NCI-H345 treated with DMSO at 0.1 percent for 48 hours (cell line): ENCODE measurements around the gene PSD4.

Experiments
- DNase-seq: peaks from one replicate; lab custom pipeline; 2025; ENCODE audit not compliant: unreplicated experiment; lab: John Stamatoyannopoulos, UW

The PSD4 gene

GRCh38 chr2:113235347-113236226, 61.8 kb downstream of the PSD4 start:
- peak; percentile 30 for DNase-seq

GRCh38 chr2:113236367-113237159, 62.8 kb downstream of the PSD4 start:
- no peak for DNase-seq

DNA sequence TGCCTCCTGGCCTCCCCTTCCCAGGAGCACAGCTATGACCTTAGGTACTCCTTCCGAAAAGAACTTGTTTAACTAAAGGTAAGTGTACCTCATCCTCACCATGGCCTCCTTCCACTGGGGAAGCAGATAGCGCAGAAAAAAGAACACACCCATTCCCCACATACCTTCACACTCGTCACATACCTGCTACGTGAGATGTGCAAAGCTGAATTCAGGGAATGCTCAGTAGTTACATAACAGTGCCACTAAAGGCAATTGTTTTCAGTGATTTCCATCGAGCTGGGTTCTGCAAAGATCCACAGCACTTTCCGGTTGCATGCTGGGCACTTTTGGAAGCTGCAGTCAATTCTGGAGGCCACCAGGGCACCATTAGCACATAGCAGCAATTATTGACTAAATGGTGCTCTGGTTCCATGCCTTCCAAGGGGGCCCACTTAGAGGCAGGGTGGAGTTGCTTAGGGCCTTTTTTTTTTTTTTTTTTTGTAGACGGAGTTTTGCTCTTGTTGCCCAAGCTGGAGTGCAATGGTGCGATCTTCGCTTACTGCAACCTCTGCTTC, 63.9 kb downstream of the PSD4 start:
- no peak for DNase-seq

GRCh38 chr2:113238871-113239839, 65.4 kb downstream of the PSD4 start:
- DNase-seq: no peak

GRCh38 chr2:113240150-113240914, 66.6 kb downstream of the PSD4 start:
- DNase-seq: peak; percentile 10

DNA sequence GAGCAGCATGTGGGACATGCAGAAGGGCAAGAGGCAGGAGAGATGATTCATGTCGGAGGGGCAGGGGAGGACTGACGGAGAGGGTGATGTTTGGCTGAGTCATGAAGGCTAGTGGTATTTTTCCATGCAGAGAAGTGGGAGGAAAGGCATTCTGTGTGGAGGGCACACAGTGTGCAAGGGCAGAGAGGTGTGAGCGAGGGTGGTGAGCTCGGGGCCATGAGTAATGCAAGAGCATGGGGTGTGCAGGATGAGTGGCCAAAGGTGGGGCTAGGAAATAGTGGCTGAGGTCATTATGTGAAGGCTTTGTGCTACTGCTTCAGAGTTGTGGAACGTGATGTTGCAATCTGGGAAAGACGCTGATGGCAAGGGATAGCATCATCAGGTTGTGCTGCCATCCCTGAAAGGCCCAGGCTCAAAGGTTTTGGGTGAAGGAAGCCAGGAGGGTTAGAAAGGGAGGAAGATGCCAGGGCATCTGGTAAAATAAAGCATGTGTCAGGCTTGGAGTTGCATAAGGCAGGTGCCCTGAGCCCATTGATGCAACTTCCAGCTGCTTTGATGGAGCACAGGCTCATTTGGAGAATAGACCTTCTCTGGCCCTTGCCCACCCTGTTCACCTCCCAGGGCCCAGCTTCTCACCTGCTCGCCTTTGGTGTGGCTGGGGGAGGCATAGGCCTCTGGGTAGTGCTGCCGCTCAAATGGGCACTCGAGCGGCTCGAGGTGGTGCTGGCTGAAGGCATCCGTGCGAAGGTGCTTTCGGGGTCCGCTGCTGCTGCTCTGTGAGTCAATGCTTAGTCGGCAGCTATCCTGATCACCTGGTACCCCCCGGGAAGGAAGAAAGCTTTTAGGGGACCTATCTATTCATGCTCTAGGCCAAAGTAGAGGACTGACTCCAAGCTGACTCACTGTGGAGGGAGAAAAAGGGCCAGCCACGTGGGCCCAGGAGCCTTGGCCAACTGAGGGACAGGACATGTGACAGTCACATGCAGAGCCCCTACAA, 67.4 kb downstream of the PSD4 start:
- DNase-seq: no peak

DNA sequence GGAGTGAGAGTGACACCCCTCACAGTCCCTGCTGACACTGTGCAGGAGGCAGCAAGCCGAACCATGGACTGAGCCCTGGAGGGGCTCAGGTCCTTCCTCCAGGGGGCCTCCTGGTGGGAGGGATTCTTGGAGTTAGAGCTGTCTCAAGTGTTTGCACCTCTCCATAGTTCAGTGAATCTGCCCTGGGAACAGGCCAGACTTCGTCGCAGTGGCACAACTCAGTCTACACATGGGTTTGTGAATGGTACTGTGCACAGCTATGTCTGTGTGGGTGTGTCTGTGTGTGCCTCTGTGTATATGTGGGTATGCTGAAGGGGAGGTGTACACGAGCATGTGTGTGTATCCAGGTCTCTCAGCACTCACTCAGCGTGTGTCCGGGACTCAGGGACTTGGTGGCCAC, 68.6 kb downstream of the PSD4 start:
- no peak for DNase-seq

- DNase-seq: no peak
These were observed 71.5 kb downstream of the PSD4 start for GRCh38 chr2:113245276-113245711.

DNA sequence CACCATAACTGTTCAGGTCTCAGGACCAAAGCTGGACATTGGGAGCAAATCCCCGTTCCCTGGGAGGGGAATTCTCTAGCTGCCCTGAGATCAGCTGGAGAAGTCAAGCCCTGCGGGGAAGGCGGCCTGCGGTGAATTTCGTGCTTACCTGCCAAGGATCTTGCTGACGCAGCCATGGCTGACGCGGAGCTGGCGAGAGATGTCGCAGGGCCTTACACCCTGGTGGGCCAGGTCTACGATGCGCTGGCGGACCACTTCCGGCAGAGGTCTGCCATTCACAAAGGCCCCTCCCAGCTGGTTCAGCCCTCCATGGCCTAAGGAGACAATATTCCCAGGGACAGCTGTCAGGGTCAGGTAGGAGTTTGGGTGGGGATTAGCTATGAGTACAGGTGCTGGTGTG, 72.8 kb downstream of the PSD4 start:
- no peak for DNase-seq

DNA sequence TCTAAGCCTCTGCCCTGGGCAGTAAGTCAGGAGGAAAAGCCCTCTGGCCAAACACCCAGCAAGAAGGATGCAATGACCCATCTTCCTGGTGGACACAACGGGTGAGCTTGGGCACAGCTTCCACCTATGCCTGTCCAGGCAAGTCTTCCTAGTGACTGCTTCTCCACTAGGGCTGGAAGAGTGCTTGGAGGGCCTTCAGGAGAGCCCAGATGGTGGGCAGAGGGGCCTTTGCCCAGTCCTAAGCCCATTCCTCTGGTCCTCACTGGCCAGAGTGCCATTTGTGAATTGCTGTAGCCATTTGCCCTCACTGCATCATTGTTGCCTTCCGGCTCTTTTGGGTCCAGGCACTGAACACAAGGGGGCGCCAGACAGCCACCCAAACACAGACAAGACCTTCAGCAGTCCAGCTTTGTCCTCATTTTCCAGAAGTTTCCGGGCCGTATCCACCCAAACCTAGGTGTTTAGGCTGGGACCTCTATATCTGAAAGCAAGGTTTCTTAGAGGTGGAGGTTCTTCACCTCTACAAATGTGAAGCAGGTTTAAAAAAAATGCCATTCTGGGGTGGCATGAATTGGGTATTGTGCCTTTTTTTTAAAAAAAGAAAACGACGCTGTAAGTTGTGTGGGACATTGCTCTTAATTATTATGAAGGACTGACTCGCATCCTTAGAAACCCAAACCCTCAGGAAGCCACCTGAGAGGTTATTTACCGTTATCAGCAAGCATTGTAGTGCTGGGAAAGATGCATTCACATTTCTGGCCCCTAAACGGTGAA, 75.4 kb downstream of the PSD4 start:
- peak; percentile 39 for DNase-seq

- no peak for DNase-seq
These were observed 77.3 kb downstream of the PSD4 start for GRCh38 chr2:113251118-113251517.

DNA sequence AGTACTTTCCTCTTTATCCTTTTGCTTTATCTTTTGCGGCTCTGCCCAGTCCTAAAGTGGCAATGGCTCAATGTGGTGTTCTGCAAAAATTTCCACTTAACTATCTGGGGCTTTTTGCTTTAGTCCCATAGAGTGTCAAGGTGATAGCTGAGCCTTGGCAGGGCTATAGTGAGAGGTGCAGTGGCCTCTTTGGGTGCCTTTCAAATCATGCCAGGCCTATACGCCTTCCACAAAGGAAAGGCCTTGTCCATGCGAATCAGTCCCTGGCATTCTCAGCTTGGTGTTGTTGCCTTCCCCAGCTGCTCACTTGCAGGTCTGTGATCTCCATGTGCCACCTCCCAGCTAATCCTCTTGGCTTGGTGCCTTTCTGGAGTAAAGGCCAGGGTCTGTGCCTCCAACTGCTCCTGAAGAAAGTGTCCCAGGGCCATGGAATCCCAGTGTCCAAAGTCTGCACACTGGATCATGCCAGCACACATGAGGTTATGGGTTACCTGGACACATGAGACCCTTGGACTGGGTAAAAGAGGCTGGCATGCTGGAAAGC, 78.3 kb downstream of the PSD4 start:
- DNase-seq: no peak

GRCh38 chr2:113253453-113253852, 79.7 kb downstream of the PSD4 start:
- no peak for DNase-seq

DNA sequence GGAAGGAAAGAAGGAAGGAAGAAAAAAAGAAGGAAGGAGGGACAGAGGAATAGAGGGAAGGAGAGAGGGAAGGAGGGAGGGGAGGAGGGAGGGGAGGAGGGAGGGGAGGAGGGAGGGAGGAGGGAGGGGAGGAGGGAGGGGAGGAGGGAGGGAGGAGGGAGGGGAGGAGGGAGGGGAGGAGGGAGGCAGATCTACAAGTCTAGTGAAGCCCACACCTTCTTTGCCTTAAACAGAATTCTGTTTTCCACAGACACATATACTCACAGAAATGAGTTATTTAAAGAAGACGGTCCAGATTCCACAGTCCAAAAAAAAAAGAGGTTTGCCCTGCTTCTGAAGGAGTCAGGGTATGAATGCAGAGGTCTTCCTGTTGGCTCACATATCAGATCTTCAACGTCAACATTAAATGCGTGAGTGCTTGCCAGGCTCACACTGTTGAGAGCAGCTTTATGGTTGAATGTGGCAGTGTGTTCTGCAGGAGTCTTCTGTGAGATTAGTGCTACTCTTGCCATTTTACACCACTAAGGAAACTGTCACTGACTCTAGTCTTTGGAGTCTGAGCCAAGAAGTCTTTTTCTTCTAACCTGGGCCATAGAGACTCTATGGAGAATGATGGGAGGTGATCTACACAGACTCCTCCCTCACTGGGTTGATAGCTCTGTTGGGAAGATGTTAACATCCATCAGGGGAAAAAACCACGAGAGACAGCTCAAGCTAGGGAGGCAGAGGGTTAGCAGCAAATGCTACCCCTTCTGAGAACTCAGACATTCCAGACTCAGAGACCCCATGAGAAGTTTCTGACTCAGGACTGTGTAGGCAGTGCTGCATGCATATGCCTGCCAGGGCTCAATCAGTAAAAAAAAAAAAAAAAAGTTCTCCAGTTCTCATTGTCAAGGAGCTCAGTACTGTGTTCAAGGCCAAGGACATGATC, 81.6 kb downstream of the PSD4 start:
- DNase-seq: no peak

GRCh38 chr2:113257516-113258264, 83.9 kb downstream of the PSD4 start:
- no peak for DNase-seq
